GM23338 (cell line): Measurements from ENCODE around the gene ZNF112. TPM values are rescaled to one million over a fixed set of nuclear protein-coding genes. Genes with fewer than 3 reads are reported as not detected.

Source experiments
- ATAC-seq: fragments of 200-7000 bp; cut with Tn5 transposase; 3 replicates; pipeline ENCODE4 v1.9.1; 2020
- DNase-seq: peaks from one replicate; pipeline ENCODE4 v3.0.0-alpha.2; 2015; ENCODE audit warnings: low spot score
- H2AFZ ChIP-seq: fragments of 200-600 bp; sonication (generic); 2 replicates; pipeline ENCODE4 v1.8.0; 2016; ENCODE audit warnings: antibody characterized with exemption, mild to moderate bottlenecking, moderate library complexity
- H3F3A ChIP-seq: fragments of 200-600 bp; sonication (generic); replicated peaks from 2 replicates; pipeline ENCODE4 v1.8.0; 2017; ENCODE audit warnings: antibody characterized with exemption, mixed run types, low read depth
- H3K27ac ChIP-seq: fragments of 200-600 bp; sonication (generic); 2 replicates; pipeline ENCODE4 v1.6.1; 2016; ENCODE audit warnings: low read depth
- H3K27me3 ChIP-seq: fragments of 200-600 bp; sonication (generic); 2 replicates; pipeline ENCODE4 v1.8.0; 2016; ENCODE audit warnings: mild to moderate bottlenecking, mixed run types, moderate library complexity; ENCODE audit not compliant: insufficient read depth
- H3K36me3 ChIP-seq: fragments of 200-600 bp; sonication (generic); 2 replicates; pipeline ENCODE4 v1.8.0; 2016; ENCODE audit warnings: mild to moderate bottlenecking; ENCODE audit not compliant: insufficient read depth
- H3K4me1 ChIP-seq: fragments of 200-600 bp; sonication (generic); 2 replicates; pipeline ENCODE4 v1.8.0; 2016; ENCODE audit warnings: mild to moderate bottlenecking, moderate library complexity; ENCODE audit not compliant: insufficient read depth
- H3K4me2 ChIP-seq: fragments of 200-600 bp; sonication (generic); 2 replicates; pipeline ENCODE4 v1.7.1; 2017; ENCODE audit warnings: mixed run types
- H3K4me3 ChIP-seq: fragments of 200-600 bp; sonication (generic); 2 replicates; pipeline ENCODE4 v1.6.1; 2016; ENCODE audit warnings: mixed run types
- H3K79me2 ChIP-seq: fragments of 200-600 bp; sonication (generic); replicated peaks from 2 replicates; pipeline ENCODE4 v1.8.0; 2017; ENCODE audit warnings: mild to moderate bottlenecking; ENCODE audit not compliant: insufficient read depth
- H3K9me2 ChIP-seq: fragments of 200-600 bp; sonication (generic); 2 replicates; pipeline ENCODE4 v1.8.0; 2017; ENCODE audit not compliant: insufficient read depth
- H4K20me1 ChIP-seq: fragments of 200-600 bp; sonication (generic); replicated peaks from 2 replicates; pipeline ENCODE4 v1.8.0; 2017; ENCODE audit warnings: mild to moderate bottlenecking; ENCODE audit not compliant: insufficient read depth
- H3K27ac Mint-ChIP-seq: 2 replicates; pipeline ENCODE4 v1.8.0; 2020; ENCODE audit warnings: inconsistent platforms, mild to moderate bottlenecking, moderate library complexity, mixed read lengths
- H3K27me3 Mint-ChIP-seq: 3 replicates; pipeline ENCODE4 v1.8.0; 2022; ENCODE audit warnings: low read depth, mild to moderate bottlenecking, moderate library complexity, mixed read lengths, inconsistent platforms; ENCODE audit not compliant: insufficient read depth, poor library complexity
- H3K36me3 Mint-ChIP-seq: 3 replicates; pipeline ENCODE4 v1.8.0; 2021; ENCODE audit warnings: low read depth, mild to moderate bottlenecking, inconsistent platforms, moderate library complexity, mixed read lengths
- H3K4me1 Mint-ChIP-seq: 3 replicates; pipeline ENCODE4 v1.8.0; 2020; ENCODE audit warnings: mild to moderate bottlenecking, inconsistent platforms, mixed read lengths
- H3K4me3 Mint-ChIP-seq: 3 replicates; pipeline ENCODE4 v1.8.0; 2021; ENCODE audit warnings: moderate library complexity, mild to moderate bottlenecking, inconsistent platforms, mixed read lengths
- H3K9me3 Mint-ChIP-seq: 3 replicates; pipeline ENCODE4 v1.8.0; 2020; ENCODE audit warnings: moderate library complexity, mild to moderate bottlenecking, inconsistent platforms, mixed read lengths
- CTCF ChIP-seq, 2 experiments: fragments of 200-600 bp in 1 of 2; sonication (generic) in 1 of 2; conservative IDR thresholded peaks; 2 replicates each; pipeline versions ENCODE4 v1.5.1 to v1.6.1; 2016 to 2017; ENCODE audit warnings: antibody characterized with exemption in 2 of 2, low read depth in 2 of 2, mild to moderate bottlenecking in 2 of 2, moderate library complexity in 1 of 2
- EZH2 ChIP-seq: fragments of 200-600 bp; sonication (generic); IDR thresholded peaks from one replicate; pipeline ENCODE4 v1.8.0; 2017; ENCODE audit warnings: antibody characterized with exemption, mild to moderate bottlenecking, low read depth; ENCODE audit not compliant: unreplicated experiment
- POLR2AphosphoS5 ChIP-seq: IDR thresholded peaks from 2 replicates; pipeline ENCODE4 v1.6.1; 2016; ENCODE audit warnings: antibody characterized with exemption, low read depth
- REST ChIP-seq: IDR thresholded peaks from one replicate; pipeline ENCODE4 v1.6.1; 2018; ENCODE audit warnings: antibody characterized with exemption; ENCODE audit not compliant: unreplicated experiment
- STAT1 ChIP-seq: IDR thresholded peaks from one replicate; pipeline ENCODE4 v1.6.1; 2016; ENCODE audit warnings: antibody characterized with exemption; ENCODE audit not compliant: unreplicated experiment
- ZNF331 ChIP-seq: fragments of 250-450 bp; sonication (Bioruptor Pico); IDR thresholded peaks from 2 replicates; pipeline ENCODE4 v1.5.0; 2020; ENCODE audit warnings: low read depth, mild to moderate bottlenecking, moderate library complexity
- polyA plus RNA-seq: library from polyadenylated mRNA; unstranded; fragments of >200 nt; fragmentation: Nextera tagmentation; extraction: Ambion mirVana; gene quantifications from 2 replicates; pipeline ENCODE4 v1.2.1, GENCODE V29; 2016
- total RNA-seq: library from RNA; depleted of rRNA; stranded (reverse); fragments of >200 nt; shearing (Covaris generic); gene quantifications from 2 replicates; pipeline ENCODE4 v1.2.3, GENCODE V29; 2014

The ZNF112 gene
- total and polyA plus RNA-seq, 2 experiments from 2014 or later: 3.0 to 4.2 TPM

GRCh38 chr19:44345959-44346358 is 10.5 kb downstream of the ZNF112 start:
- H3K9me3 Mint-ChIP-seq: peaks cover 53% of the 10 kb centered on the region
- H3K27ac Mint-ChIP-seq: no peak overlapping the region
- peaks cover 17% of the 10 kb centered on the region for H3K36me3 Mint-ChIP-seq

More at GRCh38 chr19:44345959-44346358, 10.5 kb downstream of the ZNF112 start:
- H4K20me1 ChIP-seq: peaks cover 5% of the 10 kb centered on the region; the same call in 1 of the 2 replicates
- H3K27me3 Mint-ChIP-seq: peaks cover 8% of the 10 kb centered on the region
- no peaks in the 10 kb centered on the region for H3F3A ChIP-seq
- H3K27ac ChIP-seq: no peak overlapping the region
- no peaks in the 10 kb centered on the region for H3K36me3 ChIP-seq
- H3K4me1 Mint-ChIP-seq: no peaks in the 10 kb centered on the region
- TF ChIP-seq POLR2AphosphoS5 (no peak), ZNF331 (CRISPR knock-in tag) (no peak), EZH2 (no peak), CTCF (conservative IDR thresholded peaks at IDR 0.05; ENCODE audit: low read depth in 2 of 2) (no peak), REST (no peak), STAT1 (no peak)
- DNase-seq (no peak), ATAC-seq (no peak)
- no peak overlapping the region for H3K4me3 ChIP-seq
- H3K4me2 ChIP-seq: no peak overlapping the region
- no peaks in the 10 kb centered on the region for H3K4me1 ChIP-seq
- no peaks in the 10 kb centered on the region for H3K27me3 ChIP-seq
- no peak overlapping the region for H3K4me3 Mint-ChIP-seq
- H3K9me2 ChIP-seq: no peaks in the 10 kb centered on the region
- peaks cover 8% of the 10 kb centered on the region; the same call in 1 of the 2 replicates for H3K79me2 ChIP-seq
- no peak overlapping the region for H2AFZ ChIP-seq
